ENCODE measurements around the gene ETV7.
"Not testable (repeated sequence)": the region's sequence is repeated elsewhere in the genome, so short reads cannot be mapped to it uniquely, and the experiment has no call there.

ETV7 gene

DNA sequence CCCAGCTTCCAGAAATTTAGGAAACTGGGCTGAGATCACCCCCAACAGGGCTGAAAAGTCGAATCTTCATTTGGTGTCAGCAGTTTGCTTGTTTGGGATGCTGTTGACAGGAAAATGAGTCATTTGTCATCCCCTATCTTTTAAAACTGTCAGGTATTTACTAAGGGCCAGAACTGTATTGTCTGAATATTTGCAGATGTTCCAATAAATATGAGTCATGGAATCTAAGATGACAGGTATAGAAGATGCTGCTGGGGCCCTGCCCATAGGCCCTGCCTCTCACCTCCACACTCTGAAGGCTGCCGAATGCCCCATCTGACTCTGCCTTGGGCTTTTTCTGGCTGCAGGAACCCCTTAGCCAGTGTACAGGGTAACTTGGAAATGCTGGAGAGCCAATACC, 3.9 kb downstream of the ETV7 start:
- no peak for DNase-seq (ENCODE audit: low read depth)

DNA sequence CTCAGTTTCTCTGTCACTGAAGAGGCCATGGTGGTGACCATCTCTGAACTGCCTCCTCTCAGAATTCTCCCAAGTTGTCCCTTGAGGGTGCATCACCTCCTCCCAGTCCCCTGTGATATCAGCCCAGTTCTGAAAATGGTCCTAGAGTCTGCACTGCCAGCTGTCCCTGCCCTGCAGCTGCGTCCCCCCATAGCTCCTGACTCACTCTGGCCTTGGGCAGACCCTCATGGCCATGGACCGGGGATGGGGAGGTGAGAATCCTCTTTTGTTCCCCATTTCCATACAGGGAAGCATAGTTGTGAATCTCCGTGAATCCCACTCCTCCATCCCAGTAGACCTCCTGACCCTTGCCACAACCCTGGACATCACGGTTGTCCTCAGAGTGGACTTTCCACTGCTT, 4.5 kb downstream of the ETV7 start:
- DNase-seq (ENCODE audit: low read depth), result no peak

DNA sequence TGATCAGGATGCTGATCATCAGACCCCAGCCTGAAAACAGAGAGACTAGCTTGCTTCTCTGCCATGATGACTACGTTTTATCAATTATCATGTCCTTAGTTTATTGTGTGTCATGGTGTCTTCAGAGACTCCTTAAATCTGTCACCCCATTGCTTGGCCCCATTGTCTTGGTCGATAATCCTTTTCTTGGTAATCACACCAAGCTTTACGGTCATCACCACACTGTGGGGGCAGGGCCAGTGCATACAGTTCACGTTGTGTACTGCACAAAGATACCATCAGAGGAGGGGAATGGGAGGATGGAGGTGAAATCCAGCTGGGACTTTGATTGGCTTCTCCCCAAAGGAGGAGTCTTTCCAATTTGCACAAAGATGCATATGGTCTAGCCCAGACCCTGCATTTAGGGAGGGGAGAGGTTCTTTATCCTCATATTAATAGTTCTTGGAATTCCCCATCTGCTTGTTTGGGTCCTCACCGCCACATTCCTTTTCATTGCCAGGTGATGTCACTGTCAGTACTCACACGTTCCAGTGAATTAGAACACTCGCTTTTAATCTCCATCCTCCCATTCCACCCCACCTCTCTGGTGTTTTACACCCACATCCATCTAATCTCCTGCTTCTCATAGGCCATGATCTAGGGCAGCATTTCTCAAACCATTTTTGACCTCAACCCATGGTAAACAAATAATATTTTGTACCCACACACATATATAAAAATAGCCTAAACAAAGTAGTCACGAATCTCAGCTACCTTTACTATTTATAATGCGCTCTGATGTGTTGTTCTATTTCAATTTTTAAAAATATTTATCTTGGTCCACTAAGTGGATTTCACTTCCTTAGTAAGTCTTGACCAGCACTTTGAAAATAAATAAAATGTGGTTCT, 5.7 kb downstream of the ETV7 start:
- DNase-seq (ENCODE audit: low read depth), result no peak

DNA sequence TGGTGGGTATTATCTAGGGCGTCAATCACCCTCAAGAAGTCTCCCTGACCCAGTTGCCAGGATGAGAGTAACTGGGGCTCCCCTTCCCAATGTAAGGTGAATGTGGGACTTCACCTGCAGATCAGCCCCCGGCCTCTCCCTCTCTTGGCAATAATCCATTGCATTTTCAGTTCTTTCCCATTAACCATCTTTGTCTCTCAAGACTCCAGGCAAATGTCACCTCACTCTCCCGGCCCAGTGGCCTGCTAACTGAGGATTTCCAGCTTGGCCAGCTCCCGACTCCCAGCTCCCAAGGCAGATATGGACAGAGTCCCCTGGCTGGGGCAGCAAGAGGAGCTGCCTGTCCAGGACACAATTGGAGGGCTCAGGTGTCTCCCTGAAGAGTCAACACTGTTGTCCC, 7.3 kb downstream of the ETV7 start:
- no peak for DNase-seq (ENCODE audit: low read depth)

DNA sequence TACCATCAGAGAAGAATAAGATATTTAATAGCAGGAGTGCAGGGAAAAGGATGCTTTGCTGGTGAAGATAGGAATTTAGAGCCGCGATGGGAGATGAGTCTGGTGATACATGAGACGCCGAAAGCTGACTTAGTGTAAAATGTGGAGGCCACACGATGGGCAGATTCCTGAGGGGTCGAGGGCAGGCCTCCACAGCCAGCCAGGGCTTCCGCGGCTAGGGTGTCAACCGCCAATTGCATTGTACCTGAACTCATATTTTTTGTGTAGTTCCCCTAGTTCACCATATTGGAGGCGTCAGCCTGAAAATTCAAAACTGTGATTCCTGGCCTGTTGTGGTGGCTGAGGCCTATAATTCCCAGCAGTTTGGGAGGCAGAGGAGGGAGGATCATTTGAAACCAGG, 8.5 kb downstream of the ETV7 start:
- DNase-seq (ENCODE audit: low read depth), result no peak

DNA sequence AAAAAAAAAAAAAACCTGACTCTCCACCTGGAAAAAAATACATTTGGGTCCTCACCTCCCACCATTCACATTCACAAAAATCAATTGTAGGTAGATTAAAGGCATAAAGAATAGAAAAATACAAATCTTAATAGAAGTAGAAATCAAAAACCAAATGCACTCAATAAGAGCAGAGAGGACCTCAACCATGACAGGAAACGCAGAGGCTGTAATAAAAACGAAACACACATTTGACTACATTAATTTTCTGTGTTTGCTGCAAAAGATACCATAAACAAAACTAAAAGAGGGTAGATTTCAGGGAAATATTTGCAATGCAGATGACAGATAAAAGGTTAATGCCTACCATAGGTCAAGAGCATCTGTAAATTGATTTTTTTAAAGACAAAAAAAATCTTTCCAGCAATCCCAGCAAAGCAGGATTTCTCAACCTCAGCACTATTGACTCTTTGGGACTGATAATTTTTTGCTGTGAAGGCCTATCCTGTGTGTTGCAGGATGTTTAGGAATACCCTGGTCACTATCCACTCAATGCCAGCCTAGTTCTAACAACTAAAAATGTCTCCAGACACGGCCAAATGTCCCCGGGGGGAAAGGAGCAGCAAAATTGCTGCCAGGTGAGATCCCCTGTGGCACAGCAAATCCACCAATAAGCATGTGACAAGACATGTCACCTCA, 9.1 kb downstream of the ETV7 start:
- no peak for DNase-seq (ENCODE audit: low read depth)

DNA sequence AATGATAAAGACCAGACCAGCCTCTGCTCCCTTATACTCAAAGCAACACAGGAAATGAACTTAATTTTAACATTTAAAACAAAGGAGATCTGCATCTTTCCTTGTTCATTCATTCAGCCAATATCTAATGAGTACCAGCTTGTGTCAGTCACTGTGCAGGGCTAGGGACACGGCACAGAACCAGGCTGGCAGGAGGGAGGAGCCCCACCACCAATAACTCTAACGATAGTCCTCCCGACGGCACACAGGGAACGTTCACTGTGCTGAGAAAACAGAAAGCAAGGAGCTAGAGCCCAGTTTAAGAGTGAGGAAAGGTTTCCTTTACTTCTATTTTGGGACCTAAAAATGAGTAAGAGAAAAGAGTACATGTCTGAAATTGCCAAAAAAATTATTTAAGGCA, 9.9 kb downstream of the ETV7 start:
- no peak for DNase-seq (ENCODE audit: low read depth)

DNA sequence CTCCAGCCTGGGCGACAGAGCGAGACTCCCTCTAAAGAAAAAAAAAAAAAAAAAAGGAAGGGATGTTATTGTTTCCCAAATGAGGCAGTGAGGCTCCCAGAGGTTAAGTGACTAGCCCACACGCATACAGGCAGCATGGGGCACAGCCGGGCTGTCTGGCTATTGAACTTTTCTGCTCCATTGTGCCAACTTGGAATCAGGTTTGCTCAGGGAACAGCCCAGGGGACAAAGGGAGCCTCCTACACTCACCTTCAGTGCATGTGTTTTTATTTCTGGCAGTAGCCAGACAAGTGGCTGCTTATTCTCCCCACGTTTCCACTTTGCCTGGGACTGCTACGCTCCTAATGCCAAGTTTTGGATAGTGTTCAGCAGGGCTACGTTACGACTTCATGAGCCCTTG, 10.7 kb downstream of the ETV7 start:
- DNase-seq (ENCODE audit: low read depth), result no peak

DNA sequence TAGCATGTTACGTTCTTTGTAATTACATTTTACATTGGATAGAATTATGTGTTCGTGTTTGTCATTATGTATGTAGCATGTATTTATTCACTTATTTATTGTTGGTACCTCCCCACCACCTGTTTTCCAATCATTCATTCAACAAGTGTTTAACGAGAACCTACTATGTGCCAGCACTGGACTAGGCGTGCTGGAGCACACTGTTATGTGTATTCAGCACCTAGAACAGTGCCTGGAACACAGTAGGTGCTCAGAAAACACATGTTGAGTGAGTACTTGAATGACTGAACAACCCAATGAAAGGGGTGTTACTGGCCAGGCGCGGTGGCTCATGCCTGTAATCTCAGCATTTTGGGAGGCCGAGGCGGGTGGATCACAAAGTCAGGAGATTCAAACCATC, 11.3 kb downstream of the ETV7 start:
- DNase-seq (ENCODE audit: low read depth), result no peak

DNA sequence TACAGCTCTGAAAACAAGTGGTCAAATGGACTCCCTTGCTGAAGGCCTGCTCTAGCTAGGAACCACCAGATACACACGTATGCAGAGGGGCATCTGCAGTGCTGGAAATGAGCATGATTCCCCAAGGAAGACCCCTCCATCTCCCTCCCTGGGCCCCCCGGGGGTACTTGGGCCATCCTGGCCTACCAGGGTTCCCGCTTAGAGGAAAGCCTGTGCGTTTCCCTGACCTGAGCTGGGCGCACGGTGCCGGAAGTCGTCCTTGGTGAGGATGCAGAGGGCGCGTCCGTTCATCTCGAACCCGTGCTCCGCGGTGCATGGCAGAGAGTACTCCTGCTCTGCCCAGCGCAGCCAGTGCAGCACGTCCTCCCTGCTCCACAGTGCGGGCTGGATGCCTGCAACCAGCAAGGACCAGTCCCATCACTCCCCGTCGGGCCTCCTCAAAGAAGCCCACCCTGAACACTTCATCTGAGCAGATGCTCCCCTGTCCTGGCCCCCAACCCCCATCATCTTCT, 11.8 kb downstream of the ETV7 start:
- DNase-seq (ENCODE audit: low read depth), result no peak

DNA sequence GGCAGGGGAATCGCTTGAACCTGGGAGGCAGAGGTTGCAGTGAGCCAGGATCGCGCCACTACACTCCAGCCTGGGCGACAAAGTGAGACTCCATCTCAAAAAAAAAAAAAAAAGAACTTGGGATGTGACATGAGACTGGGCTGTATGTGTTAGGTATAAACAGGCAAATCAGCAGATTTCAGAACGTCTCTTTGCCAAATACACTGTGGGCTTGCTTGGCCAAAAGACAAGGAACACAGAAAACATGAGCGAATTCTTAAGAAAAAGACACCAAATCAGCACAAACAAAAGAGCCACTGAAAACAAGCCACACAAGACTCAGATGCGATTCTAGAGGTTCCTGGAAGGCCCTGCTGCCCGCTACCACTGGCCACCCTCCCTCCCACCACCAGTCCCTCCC, 12.5 kb downstream of the ETV7 start:
- no peak for DNase-seq (ENCODE audit: low read depth)

DNA sequence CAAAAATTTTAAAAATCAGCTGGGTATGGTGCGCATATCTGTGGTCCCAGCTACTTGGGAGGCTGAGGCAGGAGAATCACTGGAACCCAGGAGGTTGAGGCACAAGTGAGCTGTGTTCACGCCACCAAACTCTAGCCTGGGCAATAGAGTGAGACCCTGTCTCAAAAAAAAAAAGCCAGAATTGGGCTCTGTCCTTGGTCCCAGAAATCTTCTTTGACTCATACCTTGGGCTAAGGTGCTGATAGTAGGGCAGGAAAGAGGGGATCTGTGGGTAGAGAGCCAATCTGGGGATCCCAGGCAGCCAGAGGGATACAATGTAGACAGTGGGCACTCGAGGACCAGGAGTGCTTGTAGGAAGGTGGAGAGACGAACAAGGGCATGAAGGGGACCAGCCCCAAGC, 13.3 kb downstream of the ETV7 start:
- DNase-seq (ENCODE audit: low read depth), result no peak

DNA sequence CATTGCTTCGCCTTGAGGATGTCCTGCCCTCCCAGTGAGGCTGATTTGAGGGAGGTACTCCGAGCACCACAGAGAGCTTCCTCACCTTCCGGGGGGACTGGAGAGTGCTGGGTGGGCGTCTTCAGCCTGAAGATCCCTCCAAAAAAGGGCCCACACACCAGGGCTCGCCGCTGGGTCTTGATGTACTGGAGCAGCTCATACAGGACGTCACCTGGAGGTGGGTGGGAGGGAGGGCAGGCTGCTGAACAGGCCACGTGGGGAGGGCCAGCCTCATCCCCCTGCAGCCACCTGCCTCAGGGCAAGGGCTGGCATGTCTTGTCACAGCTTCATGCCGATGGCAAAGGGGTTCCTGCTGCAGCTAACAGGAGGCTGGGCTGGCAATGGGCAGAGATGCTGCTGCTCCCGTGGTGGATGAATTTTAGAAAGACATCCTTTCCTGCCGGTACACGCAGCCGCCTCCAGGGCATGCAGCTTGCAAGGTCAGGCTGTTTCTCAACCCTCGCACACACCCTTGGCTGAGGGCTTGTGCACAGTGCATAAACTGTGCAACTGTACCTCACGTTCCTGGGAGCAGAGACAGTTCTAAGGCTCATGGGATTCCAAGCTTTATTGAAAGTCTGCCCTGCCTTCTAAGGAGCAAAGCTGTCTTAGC, 14.0 kb downstream of the ETV7 start:
- DNase-seq (ENCODE audit: low read depth), result no peak

DNA sequence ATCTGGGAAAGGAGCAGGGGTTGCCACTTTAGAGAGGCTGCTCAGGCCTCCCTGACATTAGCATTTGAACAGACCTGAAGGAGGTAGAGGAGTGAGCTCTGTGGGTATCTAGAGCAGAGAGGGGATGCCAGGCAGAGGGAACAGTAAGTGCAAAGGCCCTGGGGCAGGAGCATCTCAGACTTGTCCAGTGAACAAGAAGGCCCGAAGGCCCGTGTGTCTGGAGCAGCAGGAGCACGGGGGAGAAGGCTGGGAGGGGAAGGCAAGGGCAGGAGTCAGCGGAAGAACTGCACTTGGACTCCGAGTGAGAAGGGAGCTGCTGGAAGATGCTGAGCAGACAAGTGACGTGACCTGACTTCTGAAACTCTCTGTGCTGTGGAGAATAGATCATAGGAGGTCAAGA, 15.4 kb downstream of the ETV7 start:
- no peak for DNase-seq (ENCODE audit: low read depth)

DNA sequence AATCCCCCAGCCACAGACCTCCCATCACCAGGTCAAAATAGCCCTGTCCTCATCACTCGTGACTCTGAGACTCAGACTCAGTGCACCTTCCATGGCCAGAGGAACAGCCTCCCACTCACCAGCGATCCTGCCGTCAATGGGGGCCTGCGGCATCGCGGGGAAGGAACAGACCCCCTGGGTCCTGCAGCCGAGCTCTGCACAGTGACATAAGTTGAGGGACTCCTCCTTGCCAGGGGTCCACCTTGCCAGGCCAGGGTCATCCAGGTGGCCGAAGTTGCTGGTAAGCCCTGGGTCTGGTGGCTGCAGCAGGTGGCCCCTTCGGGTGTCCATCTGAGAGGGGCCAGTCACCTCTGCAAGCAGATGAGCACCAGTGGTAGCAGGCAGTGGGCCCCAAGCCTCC, 16.3 kb downstream of the ETV7 start:
- DNase-seq (ENCODE audit: low read depth), result no peak

DNA sequence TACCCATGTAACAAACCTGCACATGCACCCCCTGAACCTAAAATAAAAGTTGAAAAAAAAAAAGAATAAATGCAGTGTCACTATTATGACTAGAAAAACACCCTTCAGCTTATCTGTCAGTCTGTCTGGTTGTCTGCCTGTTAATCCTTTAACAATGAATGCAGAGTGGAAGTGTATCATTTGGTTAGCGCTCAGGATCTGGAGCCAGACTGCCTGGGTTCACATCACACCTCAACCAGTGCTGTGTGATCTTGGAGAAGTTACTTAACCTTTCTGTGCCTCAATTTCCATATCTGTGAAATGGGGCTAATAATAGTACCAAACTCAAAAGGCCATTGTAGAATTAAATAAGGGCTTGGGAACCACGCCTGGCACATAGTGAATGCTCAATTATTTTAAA, 16.8 kb downstream of the ETV7 start:
- no peak for DNase-seq (ENCODE audit: low read depth)

DNA sequence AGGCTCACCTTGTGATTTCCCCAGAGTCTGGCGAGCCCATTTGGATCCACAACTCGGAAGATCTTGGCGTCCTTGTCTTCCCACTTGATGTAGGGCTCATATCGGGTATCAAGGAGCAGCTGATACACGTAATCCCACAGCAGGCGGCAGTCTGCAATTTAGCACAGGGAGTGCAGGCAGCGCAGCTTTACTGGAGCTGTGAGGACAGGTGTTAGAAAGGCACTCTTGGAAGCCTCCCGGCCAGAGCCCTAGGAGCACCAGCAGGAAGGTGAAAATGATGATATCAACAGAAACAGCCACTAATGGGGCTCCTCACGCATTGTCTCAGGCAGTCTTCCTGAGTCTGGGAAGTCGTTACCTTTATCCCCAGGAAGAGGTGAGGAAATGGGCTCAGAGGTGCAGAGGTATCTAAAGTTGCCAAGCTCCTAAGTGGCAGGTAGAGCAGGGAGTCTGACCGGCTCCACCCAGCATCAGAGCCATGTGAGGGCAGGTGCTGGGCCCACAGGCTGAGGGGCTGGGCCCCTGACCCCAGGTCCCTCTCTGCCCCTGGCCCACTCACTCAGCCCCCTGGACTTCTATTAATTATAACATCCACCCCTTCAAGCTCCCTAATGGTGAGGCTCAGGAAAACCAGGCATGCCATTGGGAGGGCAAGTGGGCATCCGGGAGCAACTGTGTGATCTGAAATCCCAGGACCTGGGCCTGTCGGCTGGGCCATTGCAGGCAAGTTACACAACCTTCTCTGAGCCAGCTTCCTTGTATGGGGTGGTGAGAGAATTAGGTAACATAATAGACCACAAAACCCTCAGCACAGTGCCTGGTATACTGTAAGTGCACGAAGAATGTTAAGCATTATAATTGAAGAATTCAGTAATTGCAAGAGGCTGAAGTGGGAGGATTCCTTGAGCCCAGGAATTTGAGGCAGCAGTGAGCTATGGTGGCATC, 18.3 kb downstream of the ETV7 start:
- DNase-seq (ENCODE audit: low read depth), result no peak

DNA sequence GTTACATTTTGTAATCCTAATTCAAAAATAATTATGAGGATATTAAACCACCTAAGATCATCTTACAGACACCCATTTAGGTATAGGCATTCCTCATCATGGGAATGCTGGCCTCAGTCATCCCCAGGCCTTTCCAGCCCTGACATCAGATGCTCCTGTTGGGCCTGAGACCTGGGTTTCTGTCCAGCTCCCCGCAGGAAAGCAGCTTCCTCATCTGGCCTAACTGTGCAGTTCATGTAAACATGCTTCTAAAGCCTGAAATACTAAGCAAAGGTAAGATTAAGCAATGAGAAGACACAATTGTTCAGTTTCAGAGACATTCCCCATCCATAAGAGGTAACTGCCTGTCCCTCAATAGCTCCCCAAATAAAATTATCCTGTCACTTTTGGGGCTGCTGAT, 19.0 kb downstream of the ETV7 start:
- no peak for DNase-seq (ENCODE audit: low read depth)

DNA sequence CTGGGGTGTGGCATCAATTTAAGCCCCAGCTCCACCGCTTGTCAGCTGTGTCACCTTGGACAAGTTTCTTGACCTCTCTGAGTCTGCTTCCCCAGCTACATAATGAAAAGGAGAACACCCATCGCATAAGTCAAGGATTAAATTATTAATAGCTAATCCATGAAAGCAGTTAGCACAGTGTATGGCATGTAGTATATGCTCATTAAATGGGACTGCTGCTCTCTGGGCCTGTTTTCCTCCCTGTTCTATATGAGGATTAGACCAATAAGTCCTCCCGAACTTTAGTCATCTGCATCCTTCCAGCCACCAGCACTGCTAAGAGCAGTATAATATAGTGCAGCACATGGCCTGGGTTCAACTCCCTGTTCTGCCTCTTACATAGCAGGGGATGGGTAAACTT, 19.7 kb downstream of the ETV7 start:
- no peak for DNase-seq (ENCODE audit: low read depth)

DNA sequence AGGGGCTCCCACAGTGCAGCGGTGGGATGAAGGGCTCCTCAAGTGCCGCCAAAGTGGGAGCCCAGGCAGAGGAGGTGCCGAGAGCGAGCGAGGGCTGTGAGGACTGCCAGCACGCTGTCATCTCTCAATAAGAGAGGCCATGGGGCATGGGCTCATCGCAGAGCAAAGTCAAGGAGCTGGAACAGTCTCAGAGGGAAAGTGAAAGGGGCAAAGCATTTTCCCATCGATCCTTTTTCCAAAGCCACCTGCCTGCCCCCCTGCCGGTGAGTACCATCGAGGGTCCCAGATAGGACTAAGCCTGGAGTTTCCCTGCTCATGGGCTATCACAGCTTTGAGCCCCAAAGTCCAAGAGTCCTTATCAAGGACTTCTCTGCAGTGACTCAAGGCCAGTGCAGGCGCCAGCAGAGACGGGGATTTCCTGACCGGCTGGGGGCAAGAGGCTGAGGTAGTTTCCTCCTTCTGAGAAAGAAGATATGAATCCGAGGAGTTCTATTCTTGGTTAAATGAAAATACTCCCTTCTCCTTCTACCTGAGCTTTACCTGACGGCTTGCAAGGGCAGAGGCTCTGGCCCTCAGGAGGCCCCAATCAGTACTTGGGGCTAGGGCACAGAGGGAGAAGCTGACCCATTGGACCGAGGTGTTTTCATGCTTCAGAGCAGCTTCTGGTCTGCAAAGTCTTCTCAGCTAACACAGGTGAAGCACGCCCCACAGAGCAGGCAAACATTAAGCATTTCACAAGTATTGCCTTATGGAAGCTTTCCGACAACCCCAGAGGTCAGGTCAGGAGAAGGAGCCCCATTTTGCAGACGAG, 22.6 kb downstream of the ETV7 start:
- no peak for DNase-seq (ENCODE audit: low read depth)

DNA sequence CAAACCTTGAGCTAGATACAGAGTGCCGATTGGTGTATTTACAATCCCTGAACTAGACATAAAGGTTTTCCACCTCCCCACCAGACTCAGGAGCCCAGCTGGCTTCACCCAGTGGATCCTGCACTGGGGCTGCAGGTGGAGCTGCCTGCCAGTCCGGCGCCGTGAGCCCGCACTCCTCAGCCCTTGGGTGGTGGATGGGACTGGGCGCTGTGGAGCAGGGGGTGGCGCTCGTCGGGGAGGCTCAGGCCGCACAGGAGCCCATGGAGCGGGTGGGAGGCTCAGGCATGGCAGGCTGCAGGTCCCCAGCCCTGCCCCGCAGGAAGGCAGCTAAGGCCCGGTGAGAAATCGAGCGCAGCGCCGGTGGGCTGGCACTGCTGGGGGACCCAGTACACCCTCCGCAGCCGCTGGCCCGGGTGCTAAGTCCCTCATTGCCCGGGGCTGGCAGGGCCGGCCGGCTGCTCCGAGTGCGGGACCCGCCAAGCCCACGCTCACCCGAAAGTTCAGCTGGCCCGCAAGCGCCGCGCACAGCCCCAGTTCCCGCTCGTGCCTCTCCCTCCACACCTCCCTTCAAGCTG, 23.3 kb downstream of the ETV7 start:
- DNase-seq (ENCODE audit: low read depth), result not testable (repeated sequence)

All from stimulated activated CD8-positive, alpha-beta memory T cell treated with anti-CD3 and anti-CD28 coated beads, Interleukin-15, amount 100 ng/mL, for 1 hour (primary cell).